H1 (cell line): ENCODE data around the gene GLT8D2. TPM values are rescaled to one million over a fixed set of nuclear protein-coding genes. Genes with fewer than 3 reads are reported as not detected.

Experiments
- CTCF ChIA-PET: fragments of 300-600 bp; sonication (Branson Sonifier 250); formaldehyde crosslinking; loops from one replicate; lab custom pipeline; 2021; ENCODE audit not compliant: partially characterized antibody; lab: Charles Lee
- POLR2A ChIA-PET: fragments of 300-600 bp; sonication (Branson Sonifier 250); formaldehyde crosslinking; loops from one replicate; lab custom pipeline; 2021; ENCODE audit warnings: inconsistent platforms; ENCODE audit not compliant: partially characterized antibody; lab: Charles Lee
- DNase-seq, 2 experiments: peaks; one replicate each; pipeline versions ENCODE4 v3.0.0 to v3.0.0-alpha.2; 2010 to 2022; ENCODE audit warnings: low spot score in 2 of 2, low read depth in 1 of 2, mixed read lengths in 1 of 2
- FAIRE-seq: peaks from 2 replicates; lab custom pipeline; 2011; peaks lifted over from hg19 to GRCh38; lab: Jason Lieb, UNC
- H2AFZ ChIP-seq: 2 replicates; pipeline ENCODE4 v1.8.1; 2012; ENCODE audit warnings: low read length, inconsistent platforms
- H2AK5ac ChIP-seq: 2 replicates; pipeline ENCODE4 v1.6.1; 2013; ENCODE audit warnings: low read depth, low read length
- H2BK120ac ChIP-seq: replicated peaks from 2 replicates; pipeline ENCODE3; 2013; ENCODE audit warnings: low read depth, low read length, inconsistent platforms
- H2BK12ac ChIP-seq: 2 replicates; pipeline ENCODE4 v1.6.1; 2013; ENCODE audit warnings: low read depth, low read length
- H2BK15ac ChIP-seq: 2 replicates; pipeline ENCODE4 v1.6.1; 2013; ENCODE audit warnings: low read length
- H2BK20ac ChIP-seq: 2 replicates; pipeline ENCODE4 v1.6.1; 2013; ENCODE audit warnings: low read length
- H2BK5ac ChIP-seq: 2 replicates; pipeline ENCODE4 v1.6.1; 2013; ENCODE audit warnings: low read depth, low read length
- H3K14ac ChIP-seq: 2 replicates; pipeline ENCODE4 v1.6.1; 2013; ENCODE audit warnings: inconsistent platforms; ENCODE audit not compliant: insufficient read length
- H3K18ac ChIP-seq: 2 replicates; pipeline ENCODE4 v1.6.1; 2013; ENCODE audit warnings: low read length; ENCODE audit errors: extremely low read depth
- H3K23ac ChIP-seq: 2 replicates; pipeline ENCODE4 v1.6.1; 2013; ENCODE audit warnings: inconsistent platforms; ENCODE audit not compliant: insufficient read length
- H3K23me2 ChIP-seq: 2 replicates; pipeline ENCODE4 v1.6.1; 2013; ENCODE audit warnings: low read depth, low read length
- H3K27ac ChIP-seq: 2 replicates; pipeline ENCODE4 v1.6.1; 2011; ENCODE audit warnings: low read depth, low read length, inconsistent platforms
- H3K27me3 ChIP-seq, 4 experiments: replicated peaks in 1 of 4; 1 replicate in 1 of 4; 2 replicates in 3 of 4; pipeline versions ENCODE4 v1.6.1 to v1.8.1; 2011 to 2013; ENCODE audit warnings: low read length in 3 of 4, mild to moderate bottlenecking in 3 of 4, inconsistent platforms in 2 of 4, mixed read lengths in 2 of 4, moderate library complexity in 1 of 4; ENCODE audit not compliant: control insufficient read depth in 3 of 4, insufficient read depth in 3 of 4; ENCODE audit errors: extremely low read depth in 1 of 4
- H3K36me3 ChIP-seq, 4 experiments: 2 replicates each; pipeline versions ENCODE4 v1.6.1 to v1.8.1; 2011 to 2013; ENCODE audit warnings: mild to moderate bottlenecking in 4 of 4, low read length in 3 of 4, moderate library complexity in 2 of 4, control low read depth in 1 of 4, inconsistent platforms in 1 of 4; ENCODE audit not compliant: insufficient read depth in 4 of 4, control insufficient read depth in 2 of 4
- H3K4ac ChIP-seq: replicated peaks from 2 replicates; pipeline ENCODE3; 2013; ENCODE audit warnings: low read length, low read depth, mixed read lengths, inconsistent platforms; ENCODE audit not compliant: insufficient read length
- H3K4me1 ChIP-seq, 4 experiments: replicated peaks in 1 of 4; 1 replicate in 1 of 4; 2 replicates in 3 of 4; pipeline versions ENCODE4 v1.6.1 to v1.8.1; 2011 to 2013; ENCODE audit warnings: low read length in 3 of 4, inconsistent platforms in 2 of 4, mixed read lengths in 1 of 4; ENCODE audit not compliant: insufficient read depth in 4 of 4, control insufficient read depth in 3 of 4
- H3K4me2 ChIP-seq, 2 experiments: 2 replicates each; pipeline versions ENCODE4 v1.6.1 to v1.8.1; 2011 to 2013; ENCODE audit warnings: low read depth in 2 of 2, low read length in 2 of 2, control low read depth in 1 of 2, inconsistent platforms in 1 of 2, mild to moderate bottlenecking in 1 of 2; ENCODE audit not compliant: insufficient read depth in 1 of 2
- H3K4me3 ChIP-seq, 4 experiments: fragments of 200-600, 300-600 bp in 1 of 4; sonication (generic), shearing (Covaris generic), sonication (Bioruptor Twin) in 1 of 4; 2 replicates each; pipeline versions ENCODE4 v1.5.1 to v1.8.1; 2011 to 2016; ENCODE audit warnings: low read length in 4 of 4, low read depth in 3 of 4, control low read depth in 2 of 4, inconsistent platforms in 2 of 4, mild to moderate bottlenecking in 2 of 4, mixed read lengths in 1 of 4, moderate library complexity in 1 of 4; ENCODE audit not compliant: insufficient read depth in 2 of 4; ENCODE audit errors: extremely low read depth in 1 of 4
- H3K56ac ChIP-seq: replicated peaks from 2 replicates; pipeline ENCODE3; 2013; ENCODE audit warnings: low read depth, mild to moderate bottlenecking, mixed read lengths, low read length, inconsistent platforms; ENCODE audit not compliant: insufficient read length
- H3K79me1 ChIP-seq: 2 replicates; pipeline ENCODE4 v1.6.1; 2013; ENCODE audit warnings: low read depth, low read length, control low read depth
- H3K79me2 ChIP-seq, 2 experiments: 2 replicates each; pipeline versions ENCODE4 v1.6.1 to v1.8.1; 2012 to 2013; ENCODE audit warnings: low read length in 2 of 2, mild to moderate bottlenecking in 2 of 2, inconsistent platforms in 1 of 2; ENCODE audit not compliant: insufficient read depth in 2 of 2, control insufficient read depth in 1 of 2
- H3K9ac ChIP-seq, 4 experiments: replicated peaks in 1 of 4; 1 replicate in 1 of 4; 2 replicates in 3 of 4; pipeline versions ENCODE4 v1.6.1 to v1.8.1; 2011 to 2013; ENCODE audit warnings: low read depth in 3 of 4, low read length in 3 of 4, control low read depth in 2 of 4, mild to moderate bottlenecking in 2 of 4, moderate library complexity in 2 of 4, inconsistent platforms in 1 of 4; ENCODE audit errors: extremely low read depth in 1 of 4
- H3K9me3 ChIP-seq, 2 experiments: 2 replicates each; pipeline versions ENCODE4 v1.6.1 to v1.8.1; 2012 to 2013; ENCODE audit warnings: mild to moderate bottlenecking in 2 of 2, moderate library complexity in 2 of 2, control low read depth in 1 of 2, inconsistent platforms in 1 of 2, low read depth in 1 of 2, low read length in 1 of 2, mixed read lengths in 1 of 2; ENCODE audit not compliant: insufficient read depth in 2 of 2
- H4K20me1 ChIP-seq, 2 experiments: replicated peaks in 1 of 2; 2 replicates each; pipeline versions ENCODE3 to v1.8.1; 2011 to 2013; ENCODE audit warnings: inconsistent platforms in 2 of 2, low read length in 2 of 2, mild to moderate bottlenecking in 1 of 2; ENCODE audit not compliant: insufficient read depth in 2 of 2, control insufficient read depth in 1 of 2
- H4K5ac ChIP-seq: 2 replicates; pipeline ENCODE4 v1.6.1; 2013; ENCODE audit warnings: low read length, low read depth, mixed read lengths, inconsistent platforms; ENCODE audit not compliant: insufficient read length
- H4K8ac ChIP-seq: 2 replicates; pipeline ENCODE4 v1.8.0; 2013; ENCODE audit warnings: mild to moderate bottlenecking, moderate library complexity, low read length, inconsistent platforms; ENCODE audit not compliant: insufficient read depth; ENCODE audit errors: extremely low read depth
- H4K91ac ChIP-seq: replicated peaks from 2 replicates; pipeline ENCODE3; 2013; ENCODE audit warnings: low read length, mixed read lengths, inconsistent platforms; ENCODE audit not compliant: insufficient read length
- ASH2L ChIP-seq: fragments of 200-600, 300-600 bp; sonication (generic); IDR thresholded peaks from one replicate; pipeline ENCODE4 v1.7.1; 2017; ENCODE audit warnings: low read length
- CBX8 ChIP-seq: fragments of 300-800, 300-1000 bp; sonication (generic); IDR thresholded peaks from 2 replicates; pipeline ENCODE4 v1.7.1; 2016; ENCODE audit warnings: low read depth, low read length, borderline replicate concordance
- JUND ChIP-seq: IDR thresholded peaks from 2 replicates; pipeline ENCODE4 v1.6.1; 2011; ENCODE audit warnings: mild to moderate bottlenecking, improper control_type of control experiment, low read length
- SIX5 ChIP-seq: IDR thresholded peaks from 2 replicates; pipeline ENCODE4 v1.6.1; 2011; ENCODE audit warnings: mild to moderate bottlenecking, low read depth, low read length
- SP1 ChIP-seq: IDR thresholded peaks from 2 replicates; pipeline ENCODE4 v1.6.1; 2011; ENCODE audit warnings: low read depth, low read length
- TEAD4 ChIP-seq: IDR thresholded peaks from 2 replicates; pipeline ENCODE4 v1.6.1; 2012; ENCODE audit warnings: low read depth, low read length, inconsistent platforms, mixed read lengths
- ZNF274 ChIP-seq: IDR thresholded peaks from 2 replicates; pipeline ENCODE4 v1.7.0; 2012; ENCODE audit warnings: low read length, borderline replicate concordance; ENCODE audit errors: extremely low read depth
- WGBS, 2 experiments: shearing (Covaris generic) in 1 of 2; methylation state at CpG; one replicate each; pipeline versions ENCODE4 v1.1.6 to v1.1.7; 2013 to 2015; ENCODE audit warnings: low lambda C conversion rate in 2 of 2, mixed read lengths in 2 of 2, inconsistent platforms in 1 of 2, low coverage in 1 of 2, missing lambda C conversion rate in 1 of 2; ENCODE audit not compliant: insufficient replicate concordance in 2 of 2, insufficient coverage in 1 of 2, insufficient read length in 1 of 2; ENCODE audit errors: extremely low coverage in 1 of 2, missing lambda C conversion rate in 1 of 2; 5-methylcytosine and 5-hydroxymethylcytosine counted together
- polyA plus RNA-seq, 7 experiments: library from polyadenylated mRNA; depleted of rRNA in 3 of 7; stranded (reverse) in 5 of 7; unstranded in 2 of 7; fragments of >200 nt in 5 of 7; fragments of 200-250 nt in 2 of 7; gene quantifications; 1 replicate in 5 of 7; 2 replicates in 1 of 7; 4 replicates in 1 of 7; pipeline versions ENCODE4 v1.2.1 to v1.2.3, GENCODE V29; 2011 to 2013; ENCODE audit warnings: missing spikeins in 2 of 7, mixed read lengths in 2 of 7
- total RNA-seq: library from RNA; stranded (reverse); fragmentation: NEBNext Ultra II Directional; extraction: Animal tissue kit (Norgen Biotek cat#: 25700); gene quantifications from 2 replicates; pipeline ENCODE4 v1.2.1, GENCODE V29; 2021

GLT8D2 gene
- total and polyA plus RNA-seq, 2 of the 8 experiments (the other 6 are each of a cell fraction or from before 2014, with no cell fraction given), result 6.8 to 9.8 TPM

DNA sequence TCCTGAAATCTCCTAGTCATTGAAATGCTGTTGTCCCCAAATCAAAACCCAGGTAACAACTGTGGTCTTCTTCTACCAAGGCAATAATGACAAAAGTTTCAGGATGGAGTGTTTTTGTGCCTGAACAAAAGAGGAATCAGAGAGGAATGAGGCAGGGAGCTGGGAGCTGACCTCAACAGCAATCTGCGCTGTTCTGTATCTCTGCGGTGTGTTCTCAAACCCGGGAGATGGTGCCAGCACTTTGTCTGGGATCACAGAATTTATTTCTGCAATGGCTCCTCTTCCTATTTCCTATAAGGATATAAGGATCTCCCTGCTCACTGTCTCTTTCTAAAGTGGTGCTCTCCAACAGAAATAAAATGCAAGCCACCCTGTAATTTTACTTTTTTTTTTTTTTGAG is 449 bp upstream of the GLT8D2 start:
- no peaks in the 10 kb centered on the region for H3K9me3 ChIP-seq
- peaks cover 2 to 9% (median 6%) of the 10 kb centered on the region in 4 experiments; a peak in 4 of 7 replicates for H3K4me1 ChIP-seq
- ChIA-PET CTCF (interaction anchor here (1.3 kb wide), 1 partner anchor 58 kb away, joined by 4 read pairs; no protein-coding TSS in a partner anchor), POLR2A (interaction anchor here (1.0 to 2.4 kb wide), 5 partner anchors 8 to 85 kb away, joined by 3 to 7 read pairs (median 4); partner anchors contain the start of genes HCFC2 and TDG)
- H3K18ac ChIP-seq, result no peak overlapping the region
- no peak overlapping the region for H2BK5ac ChIP-seq
- H2BK120ac ChIP-seq, result peak overlapping the region; percentile 75
- no peak overlapping the region for H3K23ac ChIP-seq
- no peak overlapping the region for H3K9ac ChIP-seq
- no peak overlapping the region for H4K91ac ChIP-seq
- DNase-seq (no peak), FAIRE-seq (no peak)
- H4K20me1 ChIP-seq, result no peaks in the 10 kb centered on the region
- 0 out of 2 replicates have a peak overlapping the region, but pooled peaks have one; percentile 67 for H2BK15ac ChIP-seq
- peaks cover 11% of the 10 kb centered on the region for H3K23me2 ChIP-seq
- no peak overlapping the region for H3K27ac ChIP-seq
- H3K27me3 ChIP-seq, result peaks cover 0 to 3% (median 0%) of the 10 kb centered on the region in 4 experiments; a peak in 2 of 7 replicates
- TF ChIP-seq ZNF274 (no peak), JUND (no peak), TEAD4 (no peak), SP1 (no peak), SIX5 (no peak), ASH2L (no peak), CBX8 (no peak)
- 0 out of 2 replicates have a peak overlapping the region, but pooled peaks have one; percentile 55 for H2BK20ac ChIP-seq
- H4K5ac ChIP-seq, result no peak overlapping the region
- WGBS, 2 experiments, result 62% methylated on average over 3 of the region's 3 CpGs; no CpG with 5 or more reads in 1 of the 2 experiments
- H3K4me2 ChIP-seq, result peak overlapping the region; percentile 80 to 85
- no peaks in the 10 kb centered on the region for H3K36me3 ChIP-seq
- no peak overlapping the region for H3K14ac ChIP-seq
- no peaks in the 10 kb centered on the region for H3K79me1 ChIP-seq
- no peak overlapping the region for H2AK5ac ChIP-seq
- H3K4ac ChIP-seq, result no peak overlapping the region
- peak overlapping the region; percentile 97 for H2AFZ ChIP-seq
- peak overlapping the region; percentile 48 to 74 (median 61); a peak in 6 of 8 replicates for H3K4me3 ChIP-seq
- no peaks in the 10 kb centered on the region for H3K79me2 ChIP-seq
- H3K56ac ChIP-seq, result peak overlapping the region; percentile 26
- no peak overlapping the region for H4K8ac ChIP-seq
- no peak overlapping the region for H2BK12ac ChIP-seq
